ENCODE measurements around the gene FAAP100.

DNA sequence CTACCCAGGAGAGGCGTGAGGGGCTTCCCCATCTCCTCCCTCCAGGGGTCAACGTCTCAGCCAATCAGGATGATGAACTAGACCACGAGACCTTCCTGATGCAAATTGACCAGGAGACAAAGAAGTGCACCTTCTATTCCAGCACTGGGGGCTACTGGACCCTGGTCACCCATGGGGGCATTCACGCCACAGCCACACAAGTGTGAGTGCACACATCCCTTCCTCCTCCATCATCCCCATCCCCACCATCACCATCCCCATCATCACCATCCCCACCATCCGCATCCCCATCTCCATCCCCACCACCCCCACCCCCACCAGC lies 17.2 kb downstream of the FAAP100 start:
- TF ChIP-seq, protein P1, sequence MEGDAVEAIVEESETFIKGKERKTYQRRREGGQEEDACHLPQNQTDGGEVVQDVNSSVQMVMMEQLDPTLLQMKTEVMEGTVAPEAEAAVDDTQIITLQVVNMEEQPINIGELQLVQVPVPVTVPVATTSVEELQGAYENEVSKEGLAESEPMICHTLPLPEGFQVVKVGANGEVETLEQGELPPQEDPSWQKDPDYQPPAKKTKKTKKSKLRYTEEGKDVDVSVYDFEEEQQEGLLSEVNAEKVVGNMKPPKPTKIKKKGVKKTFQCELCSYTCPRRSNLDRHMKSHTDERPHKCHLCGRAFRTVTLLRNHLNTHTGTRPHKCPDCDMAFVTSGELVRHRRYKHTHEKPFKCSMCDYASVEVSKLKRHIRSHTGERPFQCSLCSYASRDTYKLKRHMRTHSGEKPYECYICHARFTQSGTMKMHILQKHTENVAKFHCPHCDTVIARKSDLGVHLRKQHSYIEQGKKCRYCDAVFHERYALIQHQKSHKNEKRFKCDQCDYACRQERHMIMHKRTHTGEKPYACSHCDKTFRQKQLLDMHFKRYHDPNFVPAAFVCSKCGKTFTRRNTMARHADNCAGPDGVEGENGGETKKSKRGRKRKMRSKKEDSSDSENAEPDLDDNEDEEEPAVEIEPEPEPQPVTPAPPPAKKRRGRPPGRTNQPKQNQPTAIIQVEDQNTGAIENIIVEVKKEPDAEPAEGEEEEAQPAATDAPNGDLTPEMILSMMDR (IDR thresholded peaks at IDR 0.05), result no peak
- no peak for TF ChIP-seq POLR2A (IDR thresholded peaks at IDR 0.05)

All from vagina (tissue), 2 donors.